IPS-18c (cell line): ENCODE results near the gene SUPT20HL1.
"Not testable (repeated sequence)": the region's sequence is repeated elsewhere in the genome, so short reads cannot be mapped to it uniquely, and the experiment has no call there.

ENCODE experiments used
- H3K4me3 ChIP-seq: 2 replicates; pipeline ENCODE4 v1.7.0; 2013; ENCODE audit warnings: low read depth, mild to moderate bottlenecking, low read length, moderate library complexity; ENCODE audit not compliant: insufficient read depth
- H3K9me3 ChIP-seq: one replicate; pipeline ENCODE4 v1.6.1; 2013; ENCODE audit warnings: mild to moderate bottlenecking, low read length, moderate library complexity; ENCODE audit not compliant: control insufficient read depth, insufficient read depth

The SUPT20HL1 gene

DNA sequence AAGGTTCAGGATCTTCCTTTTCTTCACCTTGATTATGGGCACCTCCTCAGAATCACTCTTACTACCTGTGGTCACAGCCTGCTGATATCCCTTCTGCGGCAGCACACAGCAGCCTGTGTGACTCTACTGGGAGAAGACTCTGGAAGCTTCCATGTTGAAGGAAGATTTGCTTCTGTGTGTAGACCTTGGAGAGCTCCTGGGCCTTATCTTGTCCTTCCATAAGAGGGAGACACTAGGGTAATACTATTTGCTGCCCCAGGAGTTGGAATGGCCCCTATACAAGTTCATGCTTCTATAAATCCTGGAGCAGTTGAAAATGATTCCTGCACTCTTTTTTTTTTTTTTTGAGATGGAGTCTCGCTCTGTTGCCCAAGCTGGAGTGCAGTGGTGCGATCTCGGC lies 10.2 kb upstream of the SUPT20HL1 start:
- Histone ChIP-seq H3K4me3 (no peak overlapping the region), H3K9me3 (no peaks in the 10 kb centered on the region)

DNA sequence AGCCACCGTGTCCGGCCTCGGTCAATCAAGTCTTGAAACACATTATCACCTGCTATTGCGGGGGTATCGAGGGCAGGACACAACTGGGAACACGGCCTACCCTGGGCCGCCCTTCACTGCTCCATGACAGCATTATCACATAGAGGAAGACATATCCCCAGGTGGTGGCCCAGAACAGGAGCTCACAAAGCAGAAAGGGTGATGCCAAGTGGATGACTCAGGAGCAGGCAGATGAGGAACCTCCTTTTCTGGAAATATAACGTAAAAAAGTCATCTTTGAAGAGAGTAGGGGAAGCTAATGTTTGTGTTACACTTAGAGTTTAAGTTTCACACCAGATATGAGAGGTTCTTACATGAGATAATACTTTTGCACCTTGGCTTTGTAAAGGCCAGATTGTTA lies 5.3 kb upstream of the SUPT20HL1 start:
- Histone ChIP-seq H3K4me3 (no peak overlapping the region), H3K9me3 (no peaks in the 10 kb centered on the region)

DNA sequence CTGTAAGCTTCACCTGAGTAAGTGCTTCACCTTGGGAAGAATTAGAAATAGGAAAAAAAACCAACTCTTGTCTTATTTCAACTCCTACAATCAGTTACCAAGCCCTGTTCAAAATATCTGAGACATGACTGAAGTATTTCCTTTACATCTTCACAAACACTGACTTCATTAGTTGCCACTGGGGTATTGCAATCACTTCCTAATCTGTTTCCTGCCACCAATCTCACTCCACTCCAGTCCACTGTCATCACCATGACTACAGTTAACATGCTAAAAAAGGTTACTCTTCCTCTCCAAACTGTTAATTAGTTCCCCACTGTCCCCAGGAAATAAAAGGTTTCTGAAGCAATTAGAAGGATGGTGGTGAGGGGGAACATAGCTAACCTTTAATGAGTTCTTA lies 3.3 kb upstream of the SUPT20HL1 start:
- Histone ChIP-seq H3K9me3 (no peaks in the 10 kb centered on the region), H3K4me3 (no peak overlapping the region)

DNA sequence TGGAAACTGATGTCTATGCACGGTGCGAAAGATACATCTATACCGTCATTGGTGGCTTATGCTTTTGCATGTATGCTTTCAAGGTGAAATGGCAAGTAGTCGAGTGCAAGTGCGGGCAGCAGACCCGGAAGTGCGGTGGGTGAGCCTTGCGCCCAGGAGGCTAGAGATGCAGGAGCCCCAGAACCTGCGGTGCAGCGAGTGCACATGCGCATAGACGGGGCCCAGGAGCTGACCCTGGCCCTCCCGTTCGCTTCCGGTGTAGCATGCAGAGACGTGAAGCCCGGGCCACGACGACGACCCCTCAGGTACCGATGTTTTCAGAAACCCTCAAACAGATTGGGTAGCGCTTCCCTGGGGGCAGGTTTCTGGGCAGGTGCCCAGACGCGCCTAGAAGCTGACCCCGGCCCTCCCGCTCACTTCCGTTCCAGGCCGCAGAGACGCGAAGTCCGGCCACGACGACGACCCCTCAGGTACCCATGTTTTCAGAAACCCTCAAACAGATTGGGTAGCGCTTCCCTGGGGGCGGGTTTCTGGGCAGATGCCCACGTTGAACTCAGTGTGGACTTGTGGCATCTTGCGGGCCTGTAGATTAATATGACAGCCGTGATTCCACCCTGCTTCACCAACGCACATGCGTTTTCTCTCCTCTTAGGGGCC lies 1.8 kb downstream of the SUPT20HL1 start:
- not testable (repeated sequence) for H3K9me3 ChIP-seq, H3K4me3 ChIP-seq

DNA sequence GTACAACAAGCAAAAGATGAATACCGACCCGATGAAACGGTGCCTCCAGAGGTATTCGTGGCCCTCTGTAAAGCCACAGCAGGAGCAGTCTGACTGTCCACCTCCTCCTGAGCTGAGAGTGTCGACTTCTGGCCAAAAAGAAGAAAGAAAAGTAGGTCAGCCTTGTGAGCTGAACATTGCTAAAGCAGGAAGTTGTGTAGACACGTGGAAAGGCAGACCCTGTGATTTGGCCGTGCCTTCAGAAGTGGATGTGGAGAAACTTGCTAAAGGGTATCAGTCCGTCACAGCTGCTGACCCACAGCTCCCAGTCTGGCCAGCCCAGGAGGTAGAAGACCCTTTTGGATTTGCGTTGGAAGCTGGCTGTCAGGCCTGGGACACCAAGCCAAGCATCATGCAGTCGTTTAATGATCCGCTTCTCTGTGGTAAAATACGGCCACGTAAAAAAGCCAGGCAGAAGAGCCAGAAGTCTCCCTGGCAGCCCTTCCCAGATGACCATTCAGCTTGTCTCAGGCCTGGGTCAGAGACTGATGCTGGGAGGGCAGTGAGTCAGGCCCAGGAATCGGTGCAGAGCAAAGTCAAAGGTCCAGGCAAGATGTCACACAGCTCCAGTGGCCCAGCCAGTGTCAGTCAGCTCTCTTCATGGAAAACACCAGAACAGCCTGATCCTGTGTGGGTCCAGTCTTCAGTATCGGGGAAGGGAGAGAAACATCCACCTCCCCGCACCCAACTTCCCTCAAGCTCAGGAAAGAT lies 3.2 kb downstream of the SUPT20HL1 start:
- not testable (repeated sequence) for H3K9me3 ChIP-seq, H3K4me3 ChIP-seq

DNA sequence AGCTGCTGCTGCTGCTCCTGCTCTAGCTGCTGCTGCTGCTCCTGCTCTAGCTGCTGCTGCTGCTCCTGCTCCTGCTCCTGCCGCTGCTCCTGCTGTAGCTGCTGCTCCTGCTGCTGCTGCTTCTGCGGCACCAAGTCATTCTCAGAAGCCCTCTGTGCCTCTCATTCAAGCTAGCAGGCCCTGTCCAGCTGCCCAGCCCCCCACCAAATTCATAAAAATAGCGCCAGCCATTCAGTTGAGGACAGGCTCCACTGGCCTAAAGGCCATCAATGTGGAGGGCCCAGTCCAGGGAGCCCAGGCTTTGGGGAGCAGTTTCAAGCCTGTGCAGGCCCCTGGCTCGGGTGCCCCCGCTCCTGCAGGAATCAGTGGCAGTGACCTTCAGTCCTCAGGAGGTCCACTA lies 3.9 kb downstream of the SUPT20HL1 start:
- Histone ChIP-seq H3K4me3 (no peak overlapping the region), H3K9me3 (no peaks in the 10 kb centered on the region)

DNA sequence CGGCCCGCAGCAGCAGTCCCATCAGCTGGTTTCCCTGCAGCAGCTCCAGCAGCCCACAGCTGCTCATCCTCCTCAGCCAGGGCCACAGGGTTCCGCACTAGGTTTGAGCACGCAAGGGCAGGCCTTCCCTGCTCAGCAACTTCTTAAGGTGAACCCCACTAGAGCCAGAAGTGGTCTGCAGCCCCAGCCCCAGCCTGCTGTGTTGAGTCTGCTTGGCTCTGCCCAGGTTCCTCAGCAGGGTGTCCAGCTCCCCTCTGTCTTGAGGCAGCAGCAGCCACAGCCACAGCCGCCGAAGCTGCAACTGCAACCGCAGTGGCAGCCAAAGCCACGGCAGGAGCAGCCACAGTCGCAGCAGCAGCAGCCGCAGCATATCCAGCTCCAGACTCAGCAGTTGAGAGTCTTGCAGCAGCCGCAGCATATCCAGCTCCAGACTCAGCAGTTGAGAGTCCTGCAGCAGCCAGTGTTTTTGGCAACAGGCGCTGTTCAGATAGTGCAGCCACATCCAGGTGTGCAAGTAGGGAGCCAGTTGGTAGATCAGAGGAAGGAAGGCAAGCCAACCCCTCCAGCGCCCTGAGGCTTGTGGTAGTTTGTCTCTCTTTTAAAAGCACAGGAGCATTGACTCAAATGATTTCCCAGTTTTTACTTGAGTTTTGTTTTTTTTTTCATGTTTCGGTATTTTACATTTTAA lies 4.6 kb downstream of the SUPT20HL1 start:
- Histone ChIP-seq H3K4me3 (no peak overlapping the region), H3K9me3 (no peaks in the 10 kb centered on the region)

DNA sequence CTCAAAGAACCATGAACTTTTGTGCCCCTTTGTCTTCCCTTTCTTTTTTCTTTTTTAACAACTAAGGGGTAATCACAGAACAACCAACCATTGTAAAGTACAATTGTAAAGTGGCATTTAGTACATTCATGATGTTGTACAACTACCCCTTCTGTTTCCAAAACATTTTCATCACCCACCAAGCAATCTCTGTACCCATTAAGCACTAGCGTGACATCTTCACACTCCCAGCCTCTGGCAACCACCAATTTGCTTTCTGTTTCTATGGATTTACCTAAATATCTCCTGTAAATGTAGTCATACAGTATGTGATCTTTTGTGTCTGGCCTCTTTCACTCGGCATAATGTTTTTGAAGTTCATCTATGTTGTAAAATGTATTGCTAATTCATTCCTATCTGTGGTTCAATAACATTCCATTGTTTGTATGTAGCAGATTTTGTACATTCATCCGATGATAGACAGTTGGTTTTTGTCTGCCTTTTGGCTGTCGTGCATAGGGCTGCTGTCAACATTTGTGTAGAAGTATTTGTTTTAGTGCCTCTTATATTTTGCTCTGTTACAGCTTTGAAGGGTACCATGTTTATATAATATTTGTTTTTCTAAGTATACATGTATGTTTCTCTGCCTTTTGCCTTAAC lies 6.4 kb downstream of the SUPT20HL1 start:
- H3K4me3 ChIP-seq, H3K9me3 ChIP-seq: not testable (repeated sequence)

DNA sequence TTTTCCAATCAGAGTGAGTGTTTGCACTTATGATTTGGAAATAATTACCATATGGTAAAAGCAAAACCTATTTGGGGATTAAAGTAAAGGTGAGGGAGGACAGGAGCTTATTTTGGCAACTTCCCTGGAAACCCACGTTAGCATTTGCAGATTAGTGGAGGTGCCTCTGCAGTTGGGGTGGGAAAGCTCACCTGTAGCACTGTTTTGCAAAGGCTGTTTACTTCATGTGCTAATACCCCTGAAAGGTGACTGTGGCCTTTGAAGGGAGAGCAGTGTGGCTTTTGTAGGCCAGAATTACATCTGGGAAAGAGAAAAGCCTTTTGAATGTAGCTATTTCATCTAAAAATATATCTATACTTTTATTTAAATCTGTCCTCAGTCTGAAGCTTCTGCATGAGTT lies 9.4 kb downstream of the SUPT20HL1 start:
- no peak overlapping the region for H3K4me3 ChIP-seq
- no peaks in the 10 kb centered on the region for H3K9me3 ChIP-seq

DNA sequence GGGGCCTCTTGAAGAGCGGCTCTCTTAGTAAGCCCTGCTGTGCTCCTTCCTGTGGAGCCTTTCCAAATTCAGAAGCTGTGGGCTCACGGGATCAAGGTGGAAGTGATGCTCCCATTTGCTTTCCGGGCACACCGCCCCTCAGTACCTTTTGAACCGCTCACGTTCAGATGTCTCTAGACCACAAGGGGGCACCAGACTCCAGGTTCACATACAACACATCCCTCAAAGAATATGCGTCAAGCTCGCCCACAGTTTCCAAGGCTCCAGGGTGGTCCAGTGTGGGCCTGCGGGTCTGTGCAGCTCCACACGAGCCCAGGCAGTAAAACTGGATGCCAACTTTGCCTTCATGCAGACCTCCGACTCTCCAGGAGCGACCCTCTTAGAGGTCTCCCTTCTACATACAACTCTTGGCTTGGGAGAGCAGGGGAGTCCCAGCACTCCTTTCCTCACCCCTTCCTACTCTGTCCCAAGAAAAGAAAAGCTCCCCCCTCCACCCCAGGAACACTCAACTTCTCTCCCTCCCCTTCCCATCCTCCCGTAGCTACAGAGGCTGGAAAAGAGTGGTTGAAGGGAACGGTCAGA lies 11.0 kb downstream of the SUPT20HL1 start:
- H3K4me3 ChIP-seq = peak overlapping the region; percentile 42
- no peaks in the 10 kb centered on the region for H3K9me3 ChIP-seq

DNA sequence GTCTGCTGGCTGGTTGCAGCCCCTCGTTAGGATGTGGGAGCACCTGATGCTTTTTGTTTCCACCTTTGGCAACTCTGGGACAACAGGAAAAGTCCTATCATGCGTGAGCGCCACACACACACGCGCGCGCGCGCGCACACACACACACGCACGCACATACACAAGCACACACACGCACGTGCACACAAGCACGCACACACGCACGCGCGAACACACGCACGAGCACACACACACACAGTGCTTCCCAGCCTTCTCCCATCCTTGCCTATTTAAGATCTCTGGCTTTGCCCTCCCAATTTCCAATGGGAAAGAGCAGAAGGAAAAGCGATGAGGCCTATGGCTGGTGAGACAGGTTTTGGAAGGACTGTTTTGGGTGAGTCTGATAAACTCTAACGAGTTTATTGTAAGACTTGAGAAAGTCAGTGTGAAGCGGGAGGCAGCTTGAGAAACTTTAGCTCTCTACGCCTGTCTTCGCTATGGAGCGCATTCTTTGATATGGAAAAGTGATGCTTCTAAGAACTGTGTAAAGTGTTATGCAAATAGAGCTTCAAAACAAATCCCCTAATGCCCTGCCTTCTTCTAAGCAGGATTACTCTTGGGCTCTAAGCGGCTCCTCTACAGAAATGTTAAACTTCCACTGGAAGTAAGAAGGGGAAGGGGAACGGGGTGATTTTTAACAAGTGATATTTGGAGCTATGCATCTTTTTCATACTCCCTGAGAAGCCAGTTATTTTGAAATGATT lies 11.8 kb downstream of the SUPT20HL1 start:
- peak overlapping the region; percentile 42 for H3K4me3 ChIP-seq
- H3K9me3 ChIP-seq = no peaks in the 10 kb centered on the region

DNA sequence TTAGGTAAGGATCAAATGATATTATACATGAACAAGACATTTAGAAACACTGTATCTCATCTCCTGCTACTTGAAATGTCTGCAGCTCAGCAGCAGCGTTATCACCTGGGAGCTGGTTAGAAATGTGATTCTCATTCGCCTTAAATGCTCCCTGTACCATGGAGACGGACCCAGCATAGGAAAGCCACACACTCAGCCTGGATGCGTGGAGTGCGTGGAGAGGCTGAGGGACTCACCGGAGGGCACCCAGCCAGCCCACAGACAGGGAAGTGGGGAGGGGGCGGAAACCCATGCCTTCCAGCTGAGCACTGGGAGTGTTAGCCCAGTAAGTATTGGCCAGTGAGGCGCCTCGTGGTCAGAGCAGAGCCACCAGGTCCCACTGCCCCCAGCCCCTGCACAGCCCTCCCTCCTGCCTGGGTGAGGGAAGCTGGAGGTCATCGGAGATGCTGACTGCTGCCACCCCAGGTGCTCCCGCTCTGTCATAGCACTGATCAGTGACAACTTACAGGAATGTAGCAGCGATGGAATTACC lies 15.2 kb downstream of the SUPT20HL1 start:
- no peak overlapping the region for H3K4me3 ChIP-seq

DNA sequence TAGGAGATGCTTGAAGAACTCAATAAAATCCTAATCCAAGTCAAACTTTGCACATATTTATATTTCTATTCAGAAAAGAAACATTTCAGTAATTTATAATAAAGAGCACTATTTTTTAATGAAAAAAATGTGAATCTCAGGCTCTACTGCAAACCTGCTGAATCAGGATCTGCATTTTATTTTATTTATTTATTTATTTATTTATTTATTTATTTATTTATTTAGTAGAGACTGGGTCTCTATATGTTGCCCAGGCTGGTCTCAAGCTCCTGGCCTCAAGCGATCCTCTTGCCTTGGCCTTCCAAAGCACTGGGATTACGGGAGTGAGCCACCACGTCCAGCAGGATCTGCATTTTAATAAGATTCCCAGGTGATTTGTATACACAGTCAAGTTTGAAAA lies 16.0 kb downstream of the SUPT20HL1 start:
- no peaks in the 10 kb centered on the region for H3K9me3 ChIP-seq
- no peak overlapping the region for H3K4me3 ChIP-seq

More for the DNA sequence above, 15.2 kb downstream of the SUPT20HL1 start:
- H3K9me3 ChIP-seq = no peaks in the 10 kb centered on the region

DNA sequence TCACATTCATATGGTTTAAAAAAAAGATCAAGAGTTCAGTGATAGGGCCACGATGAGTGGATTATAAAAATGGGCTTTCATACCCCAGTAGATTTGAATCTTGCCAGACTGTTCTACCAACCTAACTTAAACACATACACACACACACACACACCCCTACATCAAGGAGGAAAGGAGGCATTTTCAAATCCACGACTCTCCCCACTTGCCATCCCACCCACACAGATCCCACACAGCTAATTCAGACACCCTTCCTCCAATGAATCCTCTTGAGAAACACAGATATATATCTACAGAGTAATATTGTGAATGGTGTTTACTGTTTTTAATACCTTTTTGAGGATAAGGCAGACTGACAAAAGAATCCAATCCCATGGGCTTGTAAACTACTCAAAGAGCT lies 16.8 kb downstream of the SUPT20HL1 start:
- Histone ChIP-seq H3K9me3 (no peaks in the 10 kb centered on the region), H3K4me3 (no peak overlapping the region)

DNA sequence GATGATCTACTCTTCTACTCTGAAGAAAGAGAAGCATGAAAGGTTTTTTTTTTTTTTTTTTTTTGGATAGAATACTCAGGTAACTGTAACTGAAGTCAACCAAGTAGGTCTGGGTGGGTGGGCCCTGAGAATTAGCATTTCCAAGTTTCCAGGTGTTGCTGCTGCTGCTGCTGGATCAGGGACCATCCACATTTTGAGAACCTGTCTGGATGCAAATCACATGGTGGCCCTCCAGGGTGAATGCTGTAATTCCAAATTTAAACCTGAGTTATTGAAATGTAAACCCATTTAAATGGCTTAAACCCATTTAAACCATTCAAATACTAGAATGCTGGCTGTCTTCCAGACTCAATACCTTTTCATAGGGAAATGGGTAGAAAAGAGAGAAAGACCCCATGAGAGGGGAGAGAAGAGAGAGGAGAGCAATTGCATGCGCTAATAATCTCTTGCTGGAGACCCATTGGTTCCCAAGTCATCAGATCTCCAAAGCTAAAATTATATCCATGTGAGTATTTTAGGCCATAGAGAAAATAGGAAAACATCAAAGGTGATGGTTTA lies 17.6 kb downstream of the SUPT20HL1 start:
- H3K9me3 ChIP-seq = no peaks in the 10 kb centered on the region
- no peak overlapping the region for H3K4me3 ChIP-seq

DNA sequence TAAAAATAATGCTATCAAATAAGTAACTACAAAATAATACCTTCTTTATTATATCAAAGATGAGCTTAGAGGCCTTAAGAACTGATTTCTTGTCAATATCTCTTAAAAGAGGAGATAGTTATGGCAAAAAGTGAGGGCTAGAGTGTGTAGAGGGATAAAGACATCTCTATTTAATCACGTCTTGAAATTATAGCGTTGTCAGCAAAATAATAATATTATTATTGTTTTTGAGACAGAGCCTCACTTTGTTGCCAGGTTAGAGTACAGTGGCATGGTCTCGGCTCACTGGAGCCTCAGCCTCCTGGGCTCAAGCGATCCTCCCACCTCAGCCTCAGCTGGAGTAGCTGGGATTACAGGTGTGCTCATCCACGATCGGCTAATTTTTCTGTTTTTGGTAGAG lies 18.3 kb downstream of the SUPT20HL1 start:
- Histone ChIP-seq H3K4me3 (no peak overlapping the region), H3K9me3 (no peaks in the 10 kb centered on the region)
